Natural killer cell (primary cell): ENCODE measurements around the gene KCTD19. TPM values are rescaled to one million over a fixed set of nuclear protein-coding genes. Genes with fewer than 3 reads are reported as not detected.

Source experiments
- ATAC-seq, 3 donors: fragments of 150-1000 bp in 2 of 3; fragments of 200-7000 bp in 1 of 3; cut with Tn5 transposase; 1 replicate in 1 of 3; 2 replicates in 2 of 3; pipeline ENCODE4 v1.10.0; 2021; ENCODE audit warnings: mild to moderate bottlenecking in 2 of 3, moderate library complexity in 2 of 3
- DNase-seq, 2 donors: peaks; one replicate each; pipeline versions ENCODE4 v3.0.0 to v3.0.0-alpha.2; 2013 to 2021; ENCODE audit warnings: mixed read lengths in 1 of 2
- H3K27ac ChIP-seq: one replicate; pipeline ENCODE4 v1.5.1; 2013; ENCODE audit warnings: mild to moderate bottlenecking, low read length
- H3K27me3 ChIP-seq: one replicate; pipeline ENCODE4 v1.6.1; 2013; ENCODE audit warnings: low read length; ENCODE audit not compliant: control insufficient read depth, insufficient read depth
- H3K36me3 ChIP-seq: one replicate; pipeline ENCODE4 v1.6.1; 2013; ENCODE audit warnings: low read length; ENCODE audit not compliant: control insufficient read depth, insufficient read depth
- H3K4me1 ChIP-seq: one replicate; pipeline ENCODE4 v1.6.1; 2013; ENCODE audit warnings: low read length; ENCODE audit not compliant: control insufficient read depth, insufficient read depth
- H3K4me3 ChIP-seq: one replicate; pipeline ENCODE4 v1.5.1; 2013; ENCODE audit warnings: low read length
- H3K9me3 ChIP-seq: one replicate; pipeline ENCODE4 v1.6.1; 2013; ENCODE audit warnings: low read length; ENCODE audit not compliant: control insufficient read depth, insufficient read depth
- H3K27ac Mint-ChIP-seq, 2 donors: one replicate each; pipeline ENCODE4 v1.8.0; 2022; ENCODE audit warnings: mild to moderate bottlenecking in 2 of 2, mixed read lengths in 2 of 2, moderate library complexity in 1 of 2
- H3K27me3 Mint-ChIP-seq, 2 donors: one replicate each; pipeline ENCODE4 v1.8.0; 2022; ENCODE audit warnings: low read depth in 2 of 2, mixed read lengths in 2 of 2
- H3K36me3 Mint-ChIP-seq: one replicate; pipeline ENCODE4 v1.8.0; 2022; ENCODE audit warnings: mixed read lengths
- H3K4me1 Mint-ChIP-seq, 2 donors: one replicate each; pipeline ENCODE4 v1.8.0; 2022; ENCODE audit warnings: mixed read lengths in 2 of 2
- H3K4me3 Mint-ChIP-seq: one replicate; pipeline ENCODE4 v1.8.0; 2022; ENCODE audit warnings: mild to moderate bottlenecking, moderate library complexity, mixed read lengths
- H3K9me3 Mint-ChIP-seq, 2 donors: one replicate each; pipeline ENCODE4 v1.8.0; 2022; ENCODE audit warnings: mixed read lengths in 2 of 2
- CTCF ChIP-seq: fragments of 200-600 bp; IDR thresholded peaks from one replicate; pipeline ENCODE4 v1.8.0; 2022; ENCODE audit warnings: antibody characterized with exemption
- WGBS: methylation state at CpG from one replicate; pipeline ENCODE4 v1.1.7; 2013; ENCODE audit warnings: missing lambda C conversion rate; ENCODE audit not compliant: insufficient coverage; 5-methylcytosine and 5-hydroxymethylcytosine counted together
- intact Hi-C: fragments of 100-400 bp; cut with micrococcal nuclease; formaldehyde crosslinking; loops from one replicate; pipeline ENCODE4 v1.14.2; 2022
- total RNA-seq, 4 donors: library from RNA; stranded (reverse); fragments of 120-200 nt in 1 of 4; gene quantifications; one replicate each; pipeline versions ENCODE4 v1.2.3 to v1.2.4, GENCODE V29; 2013 to 2022

The KCTD19 gene
- total RNA-seq, 3 donors from 2014 or later (not counting 1 experiment from before 2014, with no cell fraction given) = not detected

DNA sequence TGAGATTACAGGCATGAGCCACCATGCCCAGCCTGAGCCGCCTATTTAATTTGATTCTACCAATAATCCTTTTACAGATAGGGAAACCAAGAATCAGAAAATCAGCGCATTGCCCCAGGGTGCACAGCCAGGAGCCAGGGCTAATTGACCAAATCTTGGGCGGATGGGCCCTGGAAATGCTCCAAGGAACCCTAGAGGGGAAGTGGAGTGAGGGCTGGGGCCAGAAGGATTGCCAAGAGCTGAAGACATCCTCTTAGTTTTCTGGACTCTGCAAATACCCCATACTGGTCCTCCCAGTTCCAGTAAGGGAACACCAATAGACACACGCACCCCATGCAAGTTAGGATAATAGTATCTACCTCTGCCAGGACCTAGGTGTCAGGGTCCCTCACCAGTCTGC, 83.1 kb downstream of the KCTD19 start:
- Mint-ChIP-seq H3K9me3 (no peaks in the 10 kb centered on the region), H3K4me1 (peaks cover 39 to 64% of the 10 kb centered on the region in 2 donors), H3K36me3 (no peaks in the 10 kb centered on the region), H3K4me3 (no peak overlapping the region), H3K27me3 (peaks cover 0 to 9% of the 10 kb centered on the region in 2 donors), H3K27ac (peak overlapping the region; percentile 94 to 98)
- Histone ChIP-seq H3K27me3 (no peaks in the 10 kb centered on the region), H3K9me3 (no peaks in the 10 kb centered on the region), H3K4me1 (peaks cover 48% of the 10 kb centered on the region), H3K27ac (peak overlapping the region; percentile 79), H3K36me3 (peaks cover 11% of the 10 kb centered on the region), H3K4me3 (no peak overlapping the region)
- WGBS = 96% methylated on average over 4 of the region's 4 CpGs
- DNase-seq (no peak), ATAC-seq (no peak)
- intact Hi-C loops = no loop called here
- no peak for TF ChIP-seq CTCF

DNA sequence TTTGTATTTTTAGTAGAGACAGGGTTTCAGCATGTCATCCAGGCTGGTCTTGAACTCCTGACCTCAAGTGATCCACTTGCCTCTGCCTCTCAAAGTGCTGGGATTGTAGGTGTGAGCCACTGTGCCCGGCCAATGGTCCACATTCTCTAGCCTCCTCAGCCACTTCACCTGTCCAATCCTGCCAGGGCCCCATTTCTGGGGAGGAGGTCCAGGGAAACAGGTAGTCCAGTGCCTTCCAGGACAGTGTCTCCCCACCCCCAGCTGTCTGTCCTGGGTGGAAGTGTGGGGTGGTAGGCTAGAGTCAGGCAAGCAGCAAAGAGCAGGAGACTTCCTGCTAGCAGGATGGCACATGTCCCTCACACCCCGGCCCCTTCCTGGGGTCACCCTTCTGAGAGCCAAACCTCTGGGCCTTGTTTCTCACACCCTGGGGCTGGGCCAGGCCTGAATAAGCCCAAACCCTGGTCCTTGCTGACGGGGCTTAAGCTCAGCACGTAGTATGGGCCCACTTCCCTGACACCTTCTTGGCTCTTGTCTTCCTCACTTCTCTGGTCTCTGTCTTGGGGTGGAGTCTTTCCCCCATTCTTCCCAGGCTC, 84.3 kb downstream of the KCTD19 start:
- WGBS = 79% methylated on average over 4 of the region's 4 CpGs
- intact Hi-C loops = no loop called here
- no peak overlapping the region for H3K4me3 Mint-ChIP-seq
- no peaks in the 10 kb centered on the region for H3K27me3 Mint-ChIP-seq
- no peak overlapping the region for H3K27ac ChIP-seq
- no peaks in the 10 kb centered on the region for H3K9me3 ChIP-seq
- H3K36me3 Mint-ChIP-seq = no peaks in the 10 kb centered on the region
- peaks cover 37% of the 10 kb centered on the region for H3K4me1 ChIP-seq
- DNase-seq (no peak), ATAC-seq (no peak)
- H3K9me3 Mint-ChIP-seq = no peaks in the 10 kb centered on the region
- H3K4me3 ChIP-seq = no peak overlapping the region
- peak overlapping the region; percentile 94 to 98 for H3K27ac Mint-ChIP-seq
- TF ChIP-seq CTCF = no peak
- H3K36me3 ChIP-seq = peaks cover 23% of the 10 kb centered on the region
- no peaks in the 10 kb centered on the region for H3K27me3 ChIP-seq
- H3K4me1 Mint-ChIP-seq = peaks cover 27 to 57% of the 10 kb centered on the region in 2 donors

GRCh38 chr16:67241008-67241900, 85.3 kb downstream of the KCTD19 start:
- Mint-ChIP-seq H3K4me1 (peaks cover 27 to 51% of the 10 kb centered on the region in 2 donors), H3K36me3 (no peaks in the 10 kb centered on the region), H3K9me3 (no peaks in the 10 kb centered on the region), H3K27ac (peak overlapping the region; percentile 60 to 94), H3K4me3 (no peak overlapping the region), H3K27me3 (no peaks in the 10 kb centered on the region)
- intact Hi-C loops = no loop called here
- TF ChIP-seq CTCF = no peak
- WGBS = 88% methylated on average over 8 of the region's 10 CpGs
- no peaks in the 10 kb centered on the region for H3K9me3 ChIP-seq
- H3K4me1 ChIP-seq = peaks cover 35% of the 10 kb centered on the region
- H3K36me3 ChIP-seq = peaks cover 30% of the 10 kb centered on the region
- DNase-seq (no peak), ATAC-seq (no peak)
- no peak overlapping the region for H3K4me3 ChIP-seq
- no peak overlapping the region for H3K27ac ChIP-seq
- H3K27me3 ChIP-seq = no peaks in the 10 kb centered on the region
